NCI-H748 (cell line): ENCODE data around the gene ESRRG.

Experiments
- DNase-seq: peaks from one replicate; lab custom pipeline; 2025; ENCODE audit not compliant: unreplicated experiment; lab: John Stamatoyannopoulos, UW

The ESRRG gene

GRCh38 chr1:216523043-216523442 is 200.2 kb downstream of the ESRRG start:
- no peak for DNase-seq

DNA sequence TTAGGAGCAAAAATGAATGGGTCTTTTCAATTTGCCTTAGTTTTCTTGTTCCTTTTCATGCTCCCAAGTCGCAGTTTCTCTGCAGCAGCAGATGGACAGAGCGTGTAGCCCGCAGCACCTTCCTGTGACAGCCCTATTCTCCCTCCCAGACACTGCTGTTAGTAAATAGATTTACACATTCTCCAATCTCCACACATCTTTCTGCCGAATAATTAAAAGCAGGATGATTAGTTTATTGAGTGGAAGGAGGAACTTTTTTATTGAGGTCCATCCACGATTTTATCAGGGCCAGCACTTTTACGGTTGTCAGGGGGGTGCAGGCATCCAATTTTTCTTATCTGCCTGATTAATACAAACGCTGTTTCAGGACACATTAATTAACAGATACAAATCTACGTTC is 201.8 kb downstream of the ESRRG start:
- no peak for DNase-seq

GRCh38 chr1:216518844-216519627 is 204.2 kb downstream of the ESRRG start:
- DNase-seq = no peak

- no peak for DNase-seq
Measured at GRCh38 chr1:216502528-216503162, 220.6 kb downstream of the ESRRG start.

DNA sequence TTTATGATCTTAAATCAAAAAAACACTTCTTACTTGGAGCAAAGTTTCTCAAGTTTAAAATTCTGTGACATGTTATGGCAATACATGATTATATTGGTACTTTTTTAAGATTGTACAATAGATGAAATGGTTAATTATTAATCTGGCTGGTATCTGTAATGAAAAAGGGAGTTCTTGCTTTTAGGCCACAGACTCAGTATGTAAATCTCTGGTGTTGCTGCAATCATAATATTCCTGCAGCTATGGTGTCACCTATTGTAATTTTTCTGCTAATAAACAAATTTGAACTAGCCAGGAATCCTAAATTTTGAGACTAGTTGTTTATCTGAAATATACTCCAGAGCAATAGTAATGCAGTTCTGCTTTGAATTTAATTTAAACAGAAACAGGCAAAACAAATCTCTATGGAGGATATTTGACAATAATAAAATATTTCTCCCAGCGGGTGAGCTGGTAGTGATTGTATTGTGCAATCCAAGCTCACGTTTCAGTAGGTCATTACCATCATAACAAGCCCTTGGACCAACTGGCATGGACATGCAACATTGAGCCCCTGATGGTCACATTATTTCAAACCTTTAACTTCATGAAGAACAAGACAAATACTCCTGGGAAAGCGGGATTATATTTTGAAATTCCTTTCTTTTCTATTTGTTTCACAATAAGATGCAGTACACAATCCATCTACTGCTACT is 222.8 kb downstream of the ESRRG start:
- DNase-seq = no peak

DNA sequence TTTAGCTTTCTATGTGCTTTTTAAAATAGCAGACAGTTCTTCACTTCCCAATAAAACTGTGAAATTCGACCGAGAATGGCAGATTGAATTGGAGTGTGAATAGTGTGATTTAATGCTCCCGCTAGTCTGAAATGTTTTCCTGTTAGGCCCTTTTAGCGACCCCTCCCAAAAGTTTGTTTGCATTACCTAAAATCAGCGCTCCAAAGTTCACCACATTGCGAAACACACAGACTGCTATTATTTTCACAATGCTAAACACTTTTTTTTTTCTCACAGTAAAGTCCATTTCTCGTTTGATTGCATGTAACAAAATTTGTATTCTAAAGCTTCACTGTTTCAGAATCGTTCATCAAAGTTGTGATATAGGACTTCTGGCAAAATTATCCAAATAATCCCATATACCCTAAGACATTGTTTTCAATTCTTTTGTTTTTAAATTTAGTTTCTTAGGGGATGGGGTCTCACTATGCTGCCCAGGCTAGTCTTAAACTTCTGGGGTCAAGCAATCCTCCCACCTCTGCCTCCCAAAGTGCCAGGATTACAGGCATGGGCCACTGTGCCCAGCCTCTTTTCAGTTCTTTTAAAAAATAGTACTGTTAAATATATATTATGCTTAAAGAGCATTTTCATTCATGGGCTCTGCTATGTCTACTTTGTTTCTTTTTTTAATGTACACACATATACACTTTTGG is 223.5 kb downstream of the ESRRG start:
- no peak for DNase-seq

- no peak for DNase-seq
Measured at GRCh38 chr1:216498277-216498676, 225.0 kb downstream of the ESRRG start.

DNA sequence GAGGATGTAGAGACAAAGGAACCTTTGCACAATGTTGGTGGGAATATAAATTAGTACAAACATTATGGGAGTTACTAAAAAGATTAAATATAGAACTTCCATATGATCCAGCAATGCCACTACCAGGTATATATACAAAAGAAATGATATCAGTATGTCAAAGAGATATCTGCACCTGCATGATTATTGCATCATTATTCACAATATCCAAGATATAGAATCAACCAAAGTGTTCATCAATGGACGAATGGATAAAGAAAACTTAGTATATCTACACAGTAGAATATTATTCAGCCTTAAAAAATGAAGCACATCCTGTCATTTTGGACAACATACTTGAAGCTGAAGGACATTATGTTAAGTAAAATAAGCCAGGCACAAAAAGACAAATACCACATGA is 238.2 kb downstream of the ESRRG start:
- DNase-seq = no peak

DNA sequence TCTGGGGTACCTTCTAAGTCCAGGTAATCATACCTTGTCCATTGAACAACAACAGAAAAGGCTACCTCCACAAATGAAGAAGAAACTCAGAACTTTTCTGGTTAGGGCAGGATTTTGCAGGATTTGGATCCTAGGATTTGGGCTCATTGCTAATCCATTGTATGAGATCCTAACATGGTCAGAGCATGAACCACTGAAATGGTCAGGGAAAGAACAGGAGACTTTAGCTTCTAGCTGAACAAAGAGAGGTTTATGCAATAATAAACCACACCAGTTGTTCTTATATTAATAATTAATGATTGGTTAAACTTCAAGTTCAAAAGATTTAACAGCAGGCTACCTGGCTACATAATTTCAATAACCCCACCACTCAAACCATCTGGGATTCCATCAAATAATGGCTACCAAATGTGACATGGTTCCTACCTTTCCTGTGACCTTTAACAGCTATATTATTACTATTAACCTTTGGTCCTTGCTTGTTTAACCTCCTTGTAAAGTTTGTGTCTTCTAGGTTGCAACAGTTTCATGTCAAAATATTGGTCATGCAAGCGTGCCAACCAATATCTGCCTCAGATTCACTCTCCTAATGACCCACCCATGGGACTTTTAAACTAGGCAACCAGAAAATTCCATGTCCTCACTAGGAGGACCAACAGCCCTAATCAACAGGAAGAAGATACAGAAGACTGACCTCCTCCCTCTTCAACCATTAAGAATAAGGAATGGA is 239.4 kb downstream of the ESRRG start:
- DNase-seq = no peak

- DNase-seq = no peak
Measured at GRCh38 chr1:216482620-216483019, 240.6 kb downstream of the ESRRG start.

GRCh38 chr1:216478238-216478637 is 245.0 kb downstream of the ESRRG start:
- DNase-seq = no peak

DNA sequence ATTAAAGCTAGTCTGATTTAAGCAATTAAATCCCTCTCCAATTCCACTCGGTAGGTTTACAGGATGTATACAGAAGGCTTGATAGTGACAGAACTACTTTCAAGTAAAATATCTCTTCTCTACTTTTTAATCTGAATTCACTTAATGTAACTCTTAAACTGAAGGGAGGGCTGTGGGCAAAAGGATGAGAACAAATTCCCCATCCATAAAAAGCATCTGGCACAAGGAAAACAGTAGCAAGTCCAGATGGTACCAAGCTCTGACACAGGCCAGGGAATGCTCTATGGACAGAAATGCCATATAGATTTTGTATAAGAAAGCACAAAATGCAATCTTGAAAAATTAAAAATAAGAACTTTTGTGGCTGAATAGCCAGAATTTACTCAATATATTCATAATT is 246.9 kb downstream of the ESRRG start:
- no peak for DNase-seq

DNA sequence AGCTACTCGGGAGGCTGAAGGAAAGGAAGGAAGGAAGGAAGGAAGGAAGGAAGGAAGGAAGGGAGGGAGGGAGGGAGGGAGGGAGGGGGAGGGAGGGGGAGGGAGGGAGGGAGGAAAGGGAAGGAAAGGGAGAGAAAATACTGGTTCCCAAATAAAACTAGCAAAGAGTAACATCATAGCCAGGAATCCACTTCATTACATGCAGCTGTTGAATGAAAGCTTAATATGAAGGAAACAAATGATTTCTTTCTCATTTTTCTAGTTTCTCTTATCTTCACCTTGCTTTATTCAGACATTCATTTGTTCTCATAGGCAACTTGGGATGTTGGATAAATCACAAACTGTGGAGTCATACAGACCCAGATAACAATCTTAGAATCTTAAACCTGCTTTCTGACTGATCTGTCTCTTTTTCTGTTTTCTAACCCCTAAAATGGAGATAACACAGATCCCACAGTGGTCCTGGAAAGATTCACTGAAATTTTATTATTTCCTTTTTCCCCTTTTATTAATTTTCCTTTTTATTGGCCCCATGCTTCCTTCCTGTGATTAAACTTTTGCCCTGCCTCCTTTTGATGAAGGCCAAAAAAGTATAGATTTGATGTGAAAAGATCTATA is 247.5 kb downstream of the ESRRG start:
- no peak for DNase-seq

GRCh38 chr1:216466162-216466801 is 256.9 kb downstream of the ESRRG start:
- DNase-seq = no peak

- DNase-seq = no peak
Measured at GRCh38 chr1:216464489-216464888, 258.7 kb downstream of the ESRRG start.

- no peak for DNase-seq
Measured at GRCh38 chr1:216462066-216462775, 261.0 kb downstream of the ESRRG start.

DNA sequence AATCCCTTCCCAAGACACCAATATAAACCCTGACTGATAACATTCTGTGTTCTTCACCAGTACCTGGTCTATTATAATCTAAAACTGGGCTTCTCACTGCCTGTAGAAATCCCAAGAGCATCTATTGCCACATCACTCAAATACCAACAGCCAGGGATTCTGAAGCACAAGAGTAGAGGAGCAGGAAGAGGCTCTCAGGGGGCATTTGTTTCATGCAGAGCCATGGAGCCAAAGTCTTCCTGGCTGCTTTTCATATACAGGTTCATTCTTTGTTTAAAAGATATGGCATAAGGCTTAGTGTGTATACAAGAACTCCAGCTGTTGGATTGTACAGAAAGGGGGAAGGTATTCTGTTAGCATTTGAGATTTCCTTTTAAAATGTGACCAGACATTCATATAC is 261.8 kb downstream of the ESRRG start:
- DNase-seq = no peak

- no peak for DNase-seq
Measured at GRCh38 chr1:216459651-216460207, 263.5 kb downstream of the ESRRG start.

DNA sequence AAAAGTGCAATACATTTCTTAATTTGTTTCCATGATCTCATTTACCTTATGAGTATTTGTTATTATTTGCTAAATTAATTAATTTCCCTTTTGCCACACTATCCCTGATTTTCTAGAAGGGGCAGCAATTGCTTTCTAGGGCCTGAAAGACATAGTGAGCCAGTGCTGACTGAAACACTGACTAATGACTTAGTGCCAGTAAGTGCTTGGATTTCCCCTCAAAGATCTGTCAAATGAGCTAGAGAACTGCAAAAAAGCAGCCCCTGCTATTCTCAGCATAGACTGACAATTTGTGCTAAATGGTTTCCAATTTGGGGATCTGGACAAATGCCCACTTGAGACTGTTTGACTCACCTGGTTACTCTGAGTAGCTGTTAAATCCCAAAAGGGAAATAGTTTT is 264.4 kb downstream of the ESRRG start:
- no peak for DNase-seq
